ENCODE data around the gene YPEL2. TPM values are rescaled to one million over a fixed set of nuclear protein-coding genes. Genes with fewer than 3 reads are reported as not detected.

The YPEL2 gene
- total and polyA plus RNA-seq, 2 donors (not counting 1 experiment from before 2014, with no cell fraction given) = 20.7 to 51.8 TPM

- no peak overlapping the region for H3K9ac ChIP-seq (ENCODE audit: low read length)
- no peaks in the 10 kb centered on the region for H3K27me3 Mint-ChIP-seq
- no peak overlapping the region for H2AFZ ChIP-seq (ENCODE audit: insufficient read depth, low read depth, low read length, poor library complexity, severe bottlenecking)
- H4K20me1 ChIP-seq (ENCODE audit: control insufficient read depth, insufficient read depth, low read length, poor library complexity, severe bottlenecking) = peaks cover 81% of the 10 kb centered on the region
- H3K4me1 ChIP-seq (ENCODE audit: control insufficient read depth in 2 of 2, insufficient read depth in 2 of 2, low read length in 2 of 2) = peaks cover 14 to 19% of the 10 kb centered on the region in 2 donors
- TF ChIP-seq CTCF (IDR thresholded peaks at IDR 0.05) = no peak
- TF ChIP-seq EZH2 (IDR thresholded peaks at IDR 0.05; ENCODE audit: borderline replicate concordance, insufficient read depth, low read depth, low read length, poor library complexity, severe bottlenecking) = no peak
- H3K27ac Mint-ChIP-seq = no peak overlapping the region
- POLR2A ChIA-PET = interaction anchor here (1.0 kb wide), 1 partner anchor 24 kb away, joined by 4 read pairs; no protein-coding TSS in a partner anchor
- no peaks in the 10 kb centered on the region for H3K27me3 ChIP-seq (replicated peaks in 1 of 4; ENCODE audit: control extremely low read depth in 1 of 4, control insufficient read depth in 3 of 4, insufficient read depth in 4 of 4, low read length in 3 of 4)
- peaks cover 63% of the 10 kb centered on the region for H3K4me1 Mint-ChIP-seq
- no peak overlapping the region for H3K4me3 Mint-ChIP-seq
- H3K36me3 ChIP-seq (replicated peaks in 1 of 2; ENCODE audit: control extremely low read depth in 1 of 2, control insufficient read depth in 1 of 2, extremely low read depth in 1 of 2, insufficient read depth in 2 of 2, low read length in 1 of 2) = peaks cover 0 to 1% of the 10 kb centered on the region in 2 experiments
- DNase-seq (no peak), ATAC-seq (ENCODE audit: low read depth) (no peak)
- H3K27ac ChIP-seq (ENCODE audit: low read length in 2 of 2) = no peak overlapping the region
- H3K4me3 ChIP-seq (ENCODE audit: control extremely low read depth in 1 of 5, extremely low read depth in 1 of 5, insufficient read depth in 1 of 5, low read depth in 2 of 5, low read length in 4 of 5) = no peak overlapping the region
- CTCF ChIA-PET = interaction anchor here (1.2 to 2.8 kb wide), 2 partner anchors 9 to 27 kb away, joined by 4 to 13 read pairs; no protein-coding TSS in a partner anchor
- no peaks in the 10 kb centered on the region for H3K9me3 ChIP-seq (ENCODE audit: control extremely low read depth in 1 of 3, control insufficient read depth in 2 of 3, insufficient read depth in 1 of 3, low read length in 2 of 3)
- peaks cover 100% of the 10 kb centered on the region for H3K79me2 ChIP-seq (ENCODE audit: control insufficient read depth, insufficient read depth, low read length)
- no peak overlapping the region for H3K4me2 ChIP-seq (replicated peaks; ENCODE audit: low read depth, low read length, poor library complexity, severe bottlenecking)
- H3K9me3 Mint-ChIP-seq (ENCODE audit: insufficient read depth) = no peaks in the 10 kb centered on the region
- WGBS (ENCODE audit: insufficient coverage) = 91% methylated on average over 4 of the region's 5 CpGs
- intact Hi-C loops (cut with micrococcal nuclease) = no loop called here
These were observed 7.0 kb downstream of the YPEL2 start for GRCh38 chr17:59338498-59338897.

GRCh38 chr17:59341922-59342321 is 10.5 kb downstream of the YPEL2 start:
- no peak for TF ChIP-seq CTCF (IDR thresholded peaks at IDR 0.05)
- no peak for TF ChIP-seq EZH2 (IDR thresholded peaks at IDR 0.05; ENCODE audit: borderline replicate concordance, insufficient read depth, low read depth, low read length, poor library complexity, severe bottlenecking)
- H3K4me1 Mint-ChIP-seq = peaks cover 58% of the 10 kb centered on the region
- H3K4me3 ChIP-seq (ENCODE audit: control extremely low read depth in 1 of 5, extremely low read depth in 1 of 5, insufficient read depth in 1 of 5, low read depth in 2 of 5, low read length in 4 of 5) = no peak overlapping the region

More at GRCh38 chr17:59341922-59342321, 10.5 kb downstream of the YPEL2 start:
- H3K4me3 Mint-ChIP-seq = no peak overlapping the region
- DNase-seq (no peak), ATAC-seq (ENCODE audit: low read depth) (no peak)
- no peak overlapping the region for H3K27ac ChIP-seq (ENCODE audit: low read length in 2 of 2)
- no peaks in the 10 kb centered on the region for H3K27me3 Mint-ChIP-seq
- H3K4me2 ChIP-seq (replicated peaks; ENCODE audit: low read depth, low read length, poor library complexity, severe bottlenecking) = no peak overlapping the region
- H3K27me3 ChIP-seq (replicated peaks in 1 of 4; ENCODE audit: control extremely low read depth in 1 of 4, control insufficient read depth in 3 of 4, insufficient read depth in 4 of 4, low read length in 3 of 4) = no peaks in the 10 kb centered on the region
- peaks cover 1 to 2% of the 10 kb centered on the region in 2 experiments for H3K36me3 ChIP-seq (replicated peaks in 1 of 2; ENCODE audit: control extremely low read depth in 1 of 2, control insufficient read depth in 1 of 2, extremely low read depth in 1 of 2, insufficient read depth in 2 of 2, low read length in 1 of 2)
- H3K27ac Mint-ChIP-seq = no peak overlapping the region
- H3K4me1 ChIP-seq (ENCODE audit: control insufficient read depth in 2 of 2, insufficient read depth in 2 of 2, low read length in 2 of 2) = peaks cover 10 to 22% of the 10 kb centered on the region in 2 donors
- POLR2A ChIA-PET = no interaction called here
- intact Hi-C loops (cut with micrococcal nuclease) = no loop called here
- no peaks in the 10 kb centered on the region for H3K9me3 Mint-ChIP-seq (ENCODE audit: insufficient read depth)
- H2AFZ ChIP-seq (ENCODE audit: insufficient read depth, low read depth, low read length, poor library complexity, severe bottlenecking) = no peak overlapping the region
- CTCF ChIA-PET = interaction anchor here (0.6 to 2.6 kb wide), 3 partner anchors 12 to 99 kb away, joined by 3 to 8 read pairs (median 4); no protein-coding TSS in a partner anchor
- peaks cover 80% of the 10 kb centered on the region for H4K20me1 ChIP-seq (ENCODE audit: control insufficient read depth, insufficient read depth, low read length, poor library complexity, severe bottlenecking)
- H3K9ac ChIP-seq (ENCODE audit: low read length) = no peak overlapping the region
- WGBS (ENCODE audit: insufficient coverage) = 100% methylated on average over 2 of the region's 3 CpGs
- H3K9me3 ChIP-seq (ENCODE audit: control extremely low read depth in 1 of 3, control insufficient read depth in 2 of 3, insufficient read depth in 1 of 3, low read length in 2 of 3) = no peaks in the 10 kb centered on the region
- H3K79me2 ChIP-seq (ENCODE audit: control insufficient read depth, insufficient read depth, low read length) = peaks cover 100% of the 10 kb centered on the region

Data from B cell (primary cell).